ENCODE measurements around the gene IPCEF1. TPM values are rescaled to one million over a fixed set of nuclear protein-coding genes. Genes with fewer than 3 reads are reported as not detected.
A peak's percentile ranks its signal among the peaks of the same experiment; 100 is the strongest.
"Not testable (repeated sequence)": the region's sequence is repeated elsewhere in the genome, so short reads cannot be mapped to it uniquely, and the experiment has no call there.

Gene IPCEF1
- total RNA-seq, 1 experiment from 2014 or later, result 0.13 TPM

DNA sequence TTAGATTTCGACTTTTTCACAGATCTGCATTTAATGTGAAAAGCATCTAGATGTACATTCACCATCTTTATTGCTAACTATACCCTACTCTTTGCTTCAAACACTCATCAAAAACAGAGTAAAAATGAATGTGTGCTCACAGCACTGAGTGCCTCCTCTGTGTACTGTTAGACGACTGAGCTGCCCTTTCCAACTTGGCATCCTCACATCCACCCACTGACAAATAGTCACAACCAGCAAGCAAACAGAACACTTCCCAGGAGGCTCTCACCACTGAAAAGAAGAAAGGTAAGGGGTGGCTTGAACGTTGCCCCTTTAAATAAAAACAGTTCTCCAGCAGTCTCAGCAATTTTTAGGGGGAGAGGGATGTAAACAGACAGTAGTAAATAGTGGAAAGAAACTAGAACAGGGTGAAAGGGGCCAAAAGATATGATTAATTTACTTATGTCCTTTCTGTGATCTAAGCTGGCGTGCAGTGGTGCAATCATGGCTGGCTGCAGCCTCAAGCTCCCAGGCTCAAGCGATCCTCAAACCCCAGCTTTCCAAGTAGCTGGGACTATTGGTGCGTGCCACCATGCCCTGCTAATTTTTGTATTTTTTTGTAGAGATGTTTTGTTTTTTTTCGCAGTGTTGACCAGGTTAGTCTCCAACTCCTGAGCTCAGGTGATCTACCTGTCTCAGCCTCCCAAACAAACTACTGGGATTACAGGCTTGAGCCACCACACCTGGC lies 48.7 kb downstream of the IPCEF1 start:
- DNase-seq (ENCODE audit: low read depth, low spot score), result no peak
- in situ Hi-C loops (cut with HindIII; ENCODE audit: low pct_unique_long_range_greater_than_20kb, low sequenced_read_pairs), result no loop called here

DNA sequence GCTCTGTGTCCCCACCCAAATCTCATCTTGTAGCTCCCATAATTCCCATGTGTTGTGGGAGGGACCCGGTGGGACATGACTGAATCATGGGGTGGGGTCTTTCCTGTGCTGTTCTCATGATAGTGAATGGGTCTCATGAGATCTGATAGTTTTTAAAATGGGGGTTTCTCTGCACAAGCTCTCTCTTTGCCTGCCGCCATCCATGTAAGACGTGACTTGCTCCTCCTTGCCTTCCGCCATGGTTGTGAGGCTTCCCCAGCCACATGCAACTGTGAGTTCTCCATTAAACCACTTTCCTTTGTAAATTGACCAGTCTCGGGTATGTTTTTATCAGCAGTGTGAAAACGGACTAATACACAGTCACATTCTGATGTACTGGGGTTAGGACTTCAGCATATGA lies 49.5 kb downstream of the IPCEF1 start:
- in situ Hi-C loops (cut with HindIII; ENCODE audit: low pct_unique_long_range_greater_than_20kb, low sequenced_read_pairs); DNase-seq (ENCODE audit: low read depth, low spot score): not testable (repeated sequence)

- DNase-seq (ENCODE audit: low read depth, low spot score), result no peak
- in situ Hi-C loops (cut with HindIII; ENCODE audit: low pct_unique_long_range_greater_than_20kb, low sequenced_read_pairs), result no loop called here
Observed at GRCh38 chr6:154306696-154307095, 49.9 kb downstream of the IPCEF1 start.

DNA sequence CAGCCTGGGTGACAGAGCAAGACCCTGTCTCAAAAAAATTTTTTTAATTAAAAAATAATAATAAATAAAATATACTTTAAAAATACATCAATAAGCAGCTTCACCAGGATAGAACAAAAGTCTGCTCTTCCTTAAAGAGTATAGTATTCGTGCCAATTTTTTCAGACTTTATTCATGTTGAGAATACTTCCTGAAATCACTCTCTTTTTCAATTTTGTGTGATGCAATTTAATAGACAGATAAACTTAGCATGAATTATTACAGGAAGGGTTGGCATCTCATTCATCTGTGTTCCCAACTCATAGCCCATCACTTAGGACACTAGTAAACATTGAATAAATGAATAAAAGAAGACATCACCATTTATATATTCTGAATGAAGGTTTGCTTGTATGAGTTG lies 52.4 kb downstream of the IPCEF1 start:
- in situ Hi-C loops (cut with HindIII; ENCODE audit: low pct_unique_long_range_greater_than_20kb, low sequenced_read_pairs), result no loop called here
- no peak for DNase-seq (ENCODE audit: low read depth, low spot score)

DNA sequence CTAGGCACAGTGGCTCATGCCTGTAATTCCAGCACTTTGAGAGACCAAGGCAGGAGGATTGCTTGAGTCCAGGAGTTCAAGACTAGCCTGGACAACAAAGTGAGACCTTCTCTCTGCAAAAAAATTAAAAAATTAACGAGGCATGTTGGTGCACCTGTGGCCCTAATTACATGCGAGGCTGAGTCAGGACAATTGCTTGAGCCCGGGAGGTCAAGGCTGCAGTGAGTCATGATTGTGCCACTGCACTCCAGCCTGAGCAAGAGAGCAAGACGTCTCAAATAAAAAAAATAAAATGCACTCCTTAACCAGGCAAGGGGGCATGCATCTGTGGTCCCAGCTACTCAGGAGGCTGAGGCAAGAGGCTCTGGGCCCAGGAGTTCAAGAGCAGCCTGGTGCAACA lies 53.0 kb downstream of the IPCEF1 start:
- DNase-seq (ENCODE audit: low read depth, low spot score); in situ Hi-C loops (cut with HindIII; ENCODE audit: low pct_unique_long_range_greater_than_20kb, low sequenced_read_pairs): not testable (repeated sequence)

DNA sequence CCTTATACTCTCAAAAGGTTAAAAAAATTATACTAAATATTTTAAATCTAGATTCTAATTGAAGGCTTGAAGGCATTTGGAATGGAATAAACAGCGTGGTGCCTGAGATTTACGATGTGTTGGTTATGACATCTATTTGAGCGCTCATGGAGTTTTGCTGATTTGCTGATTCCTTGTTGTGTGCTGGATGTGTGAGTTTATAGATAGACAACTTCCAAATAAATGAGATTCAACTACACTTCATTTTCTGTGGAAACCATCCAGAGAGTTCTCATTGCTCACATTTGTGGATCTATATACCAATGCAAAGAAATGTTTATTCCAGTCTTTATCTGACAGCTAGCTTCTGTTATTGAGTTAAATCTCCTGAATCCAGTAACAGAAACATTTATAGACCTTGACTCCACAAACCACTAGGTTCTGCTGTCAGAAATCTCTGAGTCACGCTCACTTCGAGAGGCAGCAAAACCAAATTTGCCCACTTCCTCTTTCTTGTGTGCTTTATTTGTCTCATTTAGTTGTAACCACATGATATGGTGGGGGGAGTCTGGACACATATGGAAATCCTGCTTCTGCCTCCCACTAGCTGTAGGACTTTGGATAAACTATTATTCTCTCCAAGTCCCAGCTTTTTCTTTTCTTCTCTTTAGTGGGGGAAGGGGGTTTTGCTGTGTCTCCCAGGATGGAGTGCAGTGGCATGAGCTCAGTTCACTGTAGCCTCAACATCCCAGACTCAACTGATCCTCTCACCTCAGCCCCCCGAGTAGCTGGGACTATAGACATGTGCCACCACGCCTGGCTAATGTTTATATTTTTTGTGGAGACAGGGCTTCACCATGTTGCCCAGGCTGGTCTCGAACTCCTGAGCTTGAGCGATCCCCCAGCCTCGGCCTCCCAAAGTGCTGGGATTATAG lies 54.5 kb downstream of the IPCEF1 start:
- in situ Hi-C loops (cut with HindIII; ENCODE audit: low pct_unique_long_range_greater_than_20kb, low sequenced_read_pairs), result no loop called here
- peak; percentile 26 for DNase-seq (ENCODE audit: low read depth, low spot score)

DNA sequence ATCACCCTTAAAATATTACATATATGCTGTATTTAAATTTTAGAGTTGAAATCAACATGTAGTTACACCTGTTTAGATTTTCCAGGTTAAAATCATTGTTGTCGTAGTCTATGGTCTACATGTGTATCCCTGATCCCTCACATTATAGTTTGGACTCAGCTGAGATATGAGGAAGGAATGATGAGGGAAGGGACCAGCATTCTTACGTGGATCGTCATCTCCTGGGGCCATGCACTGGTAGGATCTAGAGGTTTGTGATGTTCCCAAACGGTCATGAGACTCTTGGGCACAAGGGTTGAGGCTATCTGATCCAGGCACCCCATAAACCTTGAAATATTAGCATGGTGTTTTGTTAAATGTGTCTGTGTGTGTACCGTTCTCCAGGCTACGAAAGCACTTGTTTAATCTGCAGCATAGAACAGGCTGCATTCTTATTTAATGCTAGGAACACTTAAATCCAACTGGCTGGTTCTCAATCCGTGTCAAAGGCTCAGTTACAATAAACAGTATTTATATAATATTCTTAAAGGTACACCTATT lies 55.4 kb downstream of the IPCEF1 start:
- DNase-seq (ENCODE audit: low read depth, low spot score), result no peak
- in situ Hi-C loops (cut with HindIII; ENCODE audit: low pct_unique_long_range_greater_than_20kb, low sequenced_read_pairs), result no loop called here

GRCh38 chr6:154298297-154298696 lies 58.3 kb downstream of the IPCEF1 start:
- DNase-seq (ENCODE audit: low read depth, low spot score), result peak; percentile 57
- in situ Hi-C loops (cut with HindIII; ENCODE audit: low pct_unique_long_range_greater_than_20kb, low sequenced_read_pairs), result no loop called here

GRCh38 chr6:154297721-154298120 lies 58.9 kb downstream of the IPCEF1 start:
- DNase-seq (ENCODE audit: low read depth, low spot score), result no peak

GRCh38 chr6:154297210-154297609 lies 59.4 kb downstream of the IPCEF1 start:
- no peak for DNase-seq (ENCODE audit: low read depth, low spot score)
- in situ Hi-C loops (cut with HindIII; ENCODE audit: low pct_unique_long_range_greater_than_20kb, low sequenced_read_pairs), result no loop called here

More at GRCh38 chr6:154297721-154298120, 58.9 kb downstream of the IPCEF1 start:
- in situ Hi-C loops (cut with HindIII; ENCODE audit: low pct_unique_long_range_greater_than_20kb, low sequenced_read_pairs), result no loop called here

GRCh38 chr6:154295733-154296132 lies 60.9 kb downstream of the IPCEF1 start:
- in situ Hi-C loops (cut with HindIII; ENCODE audit: low pct_unique_long_range_greater_than_20kb, low sequenced_read_pairs), result no loop called here
- DNase-seq (ENCODE audit: low read depth, low spot score), result no peak

- DNase-seq (ENCODE audit: low read depth, low spot score), result no peak
- in situ Hi-C loops (cut with HindIII; ENCODE audit: low pct_unique_long_range_greater_than_20kb, low sequenced_read_pairs), result no loop called here
Observed at GRCh38 chr6:154292855-154293519, 63.6 kb downstream of the IPCEF1 start.

- no peak for DNase-seq (ENCODE audit: low read depth, low spot score)
- in situ Hi-C loops (cut with HindIII; ENCODE audit: low pct_unique_long_range_greater_than_20kb, low sequenced_read_pairs), result no loop called here
Observed at GRCh38 chr6:154292066-154292465, 64.5 kb downstream of the IPCEF1 start.

GRCh38 chr6:154289818-154290508 lies 66.6 kb downstream of the IPCEF1 start:
- no peak for DNase-seq (ENCODE audit: low read depth, low spot score)
- in situ Hi-C loops (cut with HindIII; ENCODE audit: low pct_unique_long_range_greater_than_20kb, low sequenced_read_pairs), result no loop called here

DNA sequence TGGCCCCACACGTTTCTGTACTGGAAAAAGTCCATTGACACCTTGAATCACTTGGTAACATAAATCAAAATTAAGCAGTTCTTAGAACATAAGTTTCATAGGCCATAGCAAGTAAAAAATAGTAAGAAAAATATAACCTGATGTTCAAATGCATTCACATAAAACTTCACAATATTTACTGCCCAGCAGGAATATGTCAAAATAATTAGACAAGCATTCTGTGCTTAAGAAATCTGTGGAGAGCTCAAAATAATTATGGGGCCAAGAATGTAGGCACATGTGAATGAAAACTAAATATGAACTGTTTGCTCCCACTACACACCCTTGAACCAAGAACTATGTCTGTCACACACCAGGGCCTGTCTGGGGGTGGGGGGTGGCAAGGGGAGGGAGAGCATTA lies 70.8 kb downstream of the IPCEF1 start:
- DNase-seq (ENCODE audit: low read depth, low spot score), result no peak
- in situ Hi-C loops (cut with HindIII; ENCODE audit: low pct_unique_long_range_greater_than_20kb, low sequenced_read_pairs), result no loop called here

GRCh38 chr6:154284313-154284853 lies 72.2 kb downstream of the IPCEF1 start:
- DNase-seq (ENCODE audit: low read depth, low spot score), result no peak
- in situ Hi-C loops (cut with HindIII; ENCODE audit: low pct_unique_long_range_greater_than_20kb, low sequenced_read_pairs), result no loop called here

DNA sequence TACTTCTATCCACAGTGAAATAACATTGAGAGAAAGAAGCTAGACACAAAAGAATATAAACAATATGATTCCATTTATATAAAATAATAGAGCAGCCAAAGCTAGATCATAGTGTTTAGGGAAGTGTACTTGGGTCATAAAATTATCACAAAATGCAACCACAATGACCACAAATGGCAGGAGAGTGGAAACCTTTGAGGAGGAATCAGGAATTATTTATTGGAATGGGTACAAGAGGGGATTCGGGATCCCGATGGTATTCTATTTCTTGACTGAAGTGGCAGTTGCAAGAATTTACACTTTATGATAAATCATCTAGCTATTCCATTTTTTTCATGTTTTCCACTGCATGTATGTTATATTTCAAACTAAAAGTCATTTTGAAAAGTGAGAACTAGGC lies 76.1 kb downstream of the IPCEF1 start:
- DNase-seq (ENCODE audit: low read depth, low spot score), result no peak

More for the DNA sequence above, 76.1 kb downstream of the IPCEF1 start:
- in situ Hi-C loops (cut with HindIII; ENCODE audit: low pct_unique_long_range_greater_than_20kb, low sequenced_read_pairs), result no loop called here
